Activated T-cell treated with anti-CD3 and anti-CD28 coated beads for 24 hours (primary cell): Measurements from ENCODE around the gene CIAO2A.
A peak's percentile ranks its signal among the peaks of the same experiment; 100 is the strongest.
"Not testable (repeated sequence)": the region's sequence is repeated elsewhere in the genome, so short reads cannot be mapped to it uniquely, and the experiment has no call there.

ENCODE experiments used
- DNase-seq: peaks from one replicate; pipeline ENCODE4 v3.0.0-alpha.2; 2020; ENCODE audit warnings: low read depth

Gene CIAO2A

GRCh38 chr15:64093627-64094417 is at the start of gene CIAO2A:
Gene CIAO2A, minus strand, starts transcription at chr15:64093838. Its CDS starts 70 bp downstream, at chr15:64093768.
- DNase-seq: peak; percentile 92

GRCh38 chr15:64143276-64143675 is 49.6 kb upstream of the CIAO2A start:
- DNase-seq: no peak

GRCh38 chr15:64141798-64142512 is 48.3 kb upstream of the CIAO2A start:
- no peak for DNase-seq

- no peak for DNase-seq
These were observed 44.8 kb upstream of the CIAO2A start for GRCh38 chr15:64138331-64138941.

GRCh38 chr15:64137226-64137833 is 43.7 kb upstream of the CIAO2A start:
- no peak for DNase-seq

- DNase-seq: no peak
These were observed 42.7 kb upstream of the CIAO2A start for GRCh38 chr15:64136347-64136746.

- DNase-seq: no peak
These were observed 40.7 kb upstream of the CIAO2A start for GRCh38 chr15:64134345-64134829.

GRCh38 chr15:64133623-64134344 is 40.1 kb upstream of the CIAO2A start:
- no peak for DNase-seq

GRCh38 chr15:64132217-64132616 is 38.6 kb upstream of the CIAO2A start:
- no peak for DNase-seq

GRCh38 chr15:64131547-64131946 is 37.9 kb upstream of the CIAO2A start:
- no peak for DNase-seq

- DNase-seq: no peak
These were observed 36.5 kb upstream of the CIAO2A start for GRCh38 chr15:64130159-64130558.

GRCh38 chr15:64127521-64128270 is 34.1 kb upstream of the CIAO2A start:
- DNase-seq: no peak

GRCh38 chr15:64125978-64126377 is 32.3 kb upstream of the CIAO2A start:
- DNase-seq: no peak

- no peak for DNase-seq
These were observed 29.3 kb upstream of the CIAO2A start for GRCh38 chr15:64122936-64123351.

- no peak for DNase-seq
These were observed 28.8 kb upstream of the CIAO2A start for GRCh38 chr15:64122444-64122843.

- no peak for DNase-seq
These were observed 28.0 kb upstream of the CIAO2A start for GRCh38 chr15:64121614-64122013.

GRCh38 chr15:64120322-64120721 is 26.7 kb upstream of the CIAO2A start:
- DNase-seq: not testable (repeated sequence)

GRCh38 chr15:64117759-64118487 is 24.3 kb upstream of the CIAO2A start:
- no peak for DNase-seq

- DNase-seq: no peak
These were observed 19.3 kb upstream of the CIAO2A start for GRCh38 chr15:64112904-64113303.

GRCh38 chr15:64112073-64112772 is 18.6 kb upstream of the CIAO2A start:
- no peak for DNase-seq
